ENCODE results near the gene PLXNA2.

- TF ChIP-seq MAX (IDR thresholded peaks at IDR 0.05) (no peak), HMGXB4 (CRISPR knock-in tag; IDR thresholded peaks at IDR 0.05; ENCODE audit: borderline replicate concordance in 1 of 2, low read depth in 1 of 2) (no peak), KAT2B (IDR thresholded peaks at IDR 0.05; ENCODE audit: borderline replicate concordance, low read depth, low read length) (no peak), GABPA (IDR thresholded peaks at IDR 0.05; ENCODE audit: low read depth, low read length) (no peak), GABPA (CRISPR knock-in tag; IDR thresholded peaks at IDR 0.05; ENCODE audit: low read depth) (no peak), CREB1 (IDR thresholded peaks at IDR 0.05) (no peak), CREB1 (CRISPR knock-in tag; IDR thresholded peaks at IDR 0.05) (no peak), BHLHE40 (IDR thresholded peaks at IDR 0.05; ENCODE audit: low read length) (no peak), ZNF83 (CRISPR knock-in tag; IDR thresholded peaks at IDR 0.05; ENCODE audit: borderline replicate concordance) (no peak), ZNF124 (CRISPR knock-in tag; IDR thresholded peaks at IDR 0.05) (no peak), PAF1 (CRISPR knock-in tag; IDR thresholded peaks at IDR 0.05) (no peak), ZNF746 (CRISPR knock-in tag; IDR thresholded peaks at IDR 0.05) (no peak)
Measured at GRCh38 chr1:208133355-208133754, 110.8 kb downstream of the PLXNA2 start.

Measured in HepG2 (cell line).